Adrenal gland (tissue), 5 donors: ENCODE measurements around the gene PLA2G4D.

Source experiments
- CTCF ChIP-seq, 6 experiments: fragments of 450-650 bp in 4 of 6; fragments of 200-600 bp in 2 of 6; sonication (generic) in 1 of 6; IDR thresholded peaks; 1 replicate in 5 of 6; 2 replicates in 1 of 6; pipeline versions ENCODE4 v1.5.1 to v1.8.0; 2016 to 2021; ENCODE audit warnings: antibody characterized with exemption in 6 of 6, mild to moderate bottlenecking in 2 of 6, moderate library complexity in 1 of 6
- POLR2A ChIP-seq, 2 donors: fragments of 450-650 bp; IDR thresholded peaks; one replicate each; pipeline ENCODE4 v1.6.1; 2017; ENCODE audit warnings: antibody characterized with exemption in 2 of 2, mild to moderate bottlenecking in 2 of 2, moderate library complexity in 1 of 2
- donor health status: DM: no; HTN: no; CAD: no.

GRCh38 chr15:42048821-42049200 lies 45.6 kb downstream of the PLA2G4D start:
- no peak for TF ChIP-seq CTCF (IDR thresholded peaks at IDR 0.05)
- TF ChIP-seq POLR2A (IDR thresholded peaks at IDR 0.05): no peak
